B cell (primary cell): ENCODE data around the gene PRLR.

Experiments
- EZH2 ChIP-seq: IDR thresholded peaks from 2 replicates; pipeline ENCODE4 v1.6.1; 2012; ENCODE audit warnings: borderline replicate concordance, low read depth, mild to moderate bottlenecking, moderate library complexity, low read length; ENCODE audit not compliant: insufficient read depth, poor library complexity, severe bottlenecking
- TF ChIP-seq, protein P1 (sequence below): fragments of 200-600 bp; IDR thresholded peaks from one replicate; pipeline ENCODE4 v1.8.0; 2022; ENCODE audit warnings: antibody characterized with exemption, mild to moderate bottlenecking

DNA sequence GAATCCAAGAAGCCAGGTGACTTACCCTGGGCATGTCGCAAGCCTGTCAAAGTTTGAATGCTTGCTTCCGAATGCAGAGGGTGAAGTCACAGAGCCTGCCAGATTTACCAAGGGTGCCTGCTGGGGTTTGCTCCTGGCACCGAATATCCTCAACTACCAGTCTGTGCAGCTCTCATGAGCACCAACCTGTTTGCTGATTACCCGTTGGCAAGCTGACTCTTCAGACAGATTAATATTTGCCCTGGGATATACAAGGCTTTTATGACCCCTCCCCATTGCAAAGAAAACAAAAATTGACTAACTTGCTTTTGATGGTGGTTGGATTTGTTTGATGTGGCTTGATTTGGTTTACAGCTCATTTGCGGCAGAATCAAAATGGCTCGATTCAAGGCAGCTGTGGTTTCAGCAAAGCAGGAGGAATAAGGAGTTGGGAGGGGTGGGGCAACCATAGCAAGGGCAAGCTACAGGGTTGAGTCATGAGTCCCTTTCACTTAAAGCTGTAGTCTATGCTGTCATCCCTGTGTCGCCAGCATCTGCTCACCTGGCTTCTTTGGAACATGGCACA is 100.3 kb downstream of the PRLR start:
- TF ChIP-seq, protein P1, sequence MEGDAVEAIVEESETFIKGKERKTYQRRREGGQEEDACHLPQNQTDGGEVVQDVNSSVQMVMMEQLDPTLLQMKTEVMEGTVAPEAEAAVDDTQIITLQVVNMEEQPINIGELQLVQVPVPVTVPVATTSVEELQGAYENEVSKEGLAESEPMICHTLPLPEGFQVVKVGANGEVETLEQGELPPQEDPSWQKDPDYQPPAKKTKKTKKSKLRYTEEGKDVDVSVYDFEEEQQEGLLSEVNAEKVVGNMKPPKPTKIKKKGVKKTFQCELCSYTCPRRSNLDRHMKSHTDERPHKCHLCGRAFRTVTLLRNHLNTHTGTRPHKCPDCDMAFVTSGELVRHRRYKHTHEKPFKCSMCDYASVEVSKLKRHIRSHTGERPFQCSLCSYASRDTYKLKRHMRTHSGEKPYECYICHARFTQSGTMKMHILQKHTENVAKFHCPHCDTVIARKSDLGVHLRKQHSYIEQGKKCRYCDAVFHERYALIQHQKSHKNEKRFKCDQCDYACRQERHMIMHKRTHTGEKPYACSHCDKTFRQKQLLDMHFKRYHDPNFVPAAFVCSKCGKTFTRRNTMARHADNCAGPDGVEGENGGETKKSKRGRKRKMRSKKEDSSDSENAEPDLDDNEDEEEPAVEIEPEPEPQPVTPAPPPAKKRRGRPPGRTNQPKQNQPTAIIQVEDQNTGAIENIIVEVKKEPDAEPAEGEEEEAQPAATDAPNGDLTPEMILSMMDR = no peak
- TF ChIP-seq EZH2 = no peak
